ENCODE results near the gene CCDC97. TPM values are rescaled to one million over a fixed set of nuclear protein-coding genes. Genes with fewer than 3 reads are reported as not detected.

Gene CCDC97
- total RNA-seq, 4 donors from 2014 or later = 10.1 to 22.4 (median 15.4) TPM

- Histone ChIP-seq H3K36me3 (peaks cover 0 to 40% (median 16%) of the 10 kb centered on the region in 4 donors), H3K4me1 (peaks cover 22 to 61% (median 34%) of the 10 kb centered on the region in 4 donors), H3K4me3 (peak overlapping the region in 1 of 4 donors; percentile 60), H3K9me3 (no peaks in the 10 kb centered on the region), H3K27ac (peak overlapping the region; percentile 91 to 96 (median 93)), H3K27me3 (no peaks in the 10 kb centered on the region)
- intact Hi-C loops (cut with DNase I; ENCODE audit: low total_unique reads) = loop anchor here (5.0 kb wide), 1 partner anchor 36 kb away; no protein-coding TSS in a partner anchor
- DNase-seq = peak; percentile 97
- TF ChIP-seq, protein P1, sequence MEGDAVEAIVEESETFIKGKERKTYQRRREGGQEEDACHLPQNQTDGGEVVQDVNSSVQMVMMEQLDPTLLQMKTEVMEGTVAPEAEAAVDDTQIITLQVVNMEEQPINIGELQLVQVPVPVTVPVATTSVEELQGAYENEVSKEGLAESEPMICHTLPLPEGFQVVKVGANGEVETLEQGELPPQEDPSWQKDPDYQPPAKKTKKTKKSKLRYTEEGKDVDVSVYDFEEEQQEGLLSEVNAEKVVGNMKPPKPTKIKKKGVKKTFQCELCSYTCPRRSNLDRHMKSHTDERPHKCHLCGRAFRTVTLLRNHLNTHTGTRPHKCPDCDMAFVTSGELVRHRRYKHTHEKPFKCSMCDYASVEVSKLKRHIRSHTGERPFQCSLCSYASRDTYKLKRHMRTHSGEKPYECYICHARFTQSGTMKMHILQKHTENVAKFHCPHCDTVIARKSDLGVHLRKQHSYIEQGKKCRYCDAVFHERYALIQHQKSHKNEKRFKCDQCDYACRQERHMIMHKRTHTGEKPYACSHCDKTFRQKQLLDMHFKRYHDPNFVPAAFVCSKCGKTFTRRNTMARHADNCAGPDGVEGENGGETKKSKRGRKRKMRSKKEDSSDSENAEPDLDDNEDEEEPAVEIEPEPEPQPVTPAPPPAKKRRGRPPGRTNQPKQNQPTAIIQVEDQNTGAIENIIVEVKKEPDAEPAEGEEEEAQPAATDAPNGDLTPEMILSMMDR (IDR thresholded peaks at IDR 0.05) = peak; percentile 98 to 99 (median 99)
- TF ChIP-seq POLR2AphosphoS5 (IDR thresholded peaks at IDR 0.05) (peak in 2 of 3 donors; percentile 67 to 69), POLR2A (IDR thresholded peaks at IDR 0.05) (peak; percentile 22), EP300 (IDR thresholded peaks at IDR 0.05; ENCODE audit: low read depth) (no peak)
- in situ Hi-C loops (cut with MboI; ENCODE audit: low pct_ligation_motif_present in 1 of 4, low pct_unique_long_range_greater_than_20kb in 1 of 4, low sequenced_read_pairs in 3 of 4) = no loop called here
- 0 to 19% methylated on average over 1 to 8 of the region's 8 CpGs for WGBS, 2 donors (ENCODE audit: low coverage in 1 of 2)
Measured at GRCh38 chr19:41308450-41309179, 1.4 kb upstream of the CCDC97 start.

GRCh38 chr19:41309180-41310032 lies 566 bp upstream of the CCDC97 start:
- DNase-seq = no peak
- intact Hi-C loops (cut with DNase I; ENCODE audit: low total_unique reads) (loop anchor here (5.0 kb wide), 1 partner anchor 37 kb away; no protein-coding TSS in a partner anchor), in situ Hi-C loops (cut with MboI; ENCODE audit: low pct_ligation_motif_present in 1 of 4, low pct_unique_long_range_greater_than_20kb in 1 of 4, low sequenced_read_pairs in 3 of 4) (no loop called here)

DNA sequence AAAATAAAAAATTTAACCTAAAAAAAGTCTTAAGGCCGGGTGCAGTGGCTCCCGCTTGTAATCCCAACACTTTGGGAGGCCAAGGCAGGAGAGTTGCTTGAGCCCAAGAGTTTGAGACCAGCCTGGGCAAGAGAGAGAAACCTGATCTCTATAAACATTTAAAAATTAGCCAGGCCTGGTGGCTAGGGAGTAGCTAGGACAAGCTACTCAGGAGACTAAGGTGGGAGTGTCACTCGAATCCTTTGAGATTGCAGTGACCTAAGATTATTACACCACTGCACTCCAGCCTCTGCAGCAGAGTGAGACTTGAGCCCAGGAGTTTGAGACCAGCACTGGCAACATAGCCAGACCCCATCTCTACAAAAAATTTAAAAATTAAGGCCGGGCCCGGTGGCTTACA lies 1.1 kb downstream of the CCDC97 start:
- in situ Hi-C loops (cut with MboI; ENCODE audit: low pct_ligation_motif_present in 1 of 4, low pct_unique_long_range_greater_than_20kb in 1 of 4, low sequenced_read_pairs in 3 of 4) = no loop called here
- H3K27me3 ChIP-seq = no peaks in the 10 kb centered on the region
- H3K36me3 ChIP-seq = peaks cover 0 to 23% (median 6%) of the 10 kb centered on the region in 4 donors
- intact Hi-C loops (cut with DNase I; ENCODE audit: low total_unique reads) = no loop called here
- no peaks in the 10 kb centered on the region for H3K9me3 ChIP-seq
- H3K4me3 ChIP-seq = peak overlapping the region in 3 of 4 donors; percentile 60 to 67 (median 66)
- TF ChIP-seq POLR2AphosphoS5 (IDR thresholded peaks at IDR 0.05) (no peak), POLR2A (IDR thresholded peaks at IDR 0.05) (no peak), EP300 (IDR thresholded peaks at IDR 0.05; ENCODE audit: low read depth) (no peak)
- TF ChIP-seq, protein P1 (IDR thresholded peaks at IDR 0.05) = no peak
- H3K27ac ChIP-seq = peak overlapping the region; percentile 91 to 96 (median 93)
- H3K4me1 ChIP-seq = peaks cover 22 to 48% (median 34%) of the 10 kb centered on the region in 4 donors
- no peak for DNase-seq
- 60 to 100% methylated on average over 2 to 5 of the region's 5 CpGs for WGBS, 2 donors (ENCODE audit: low coverage in 1 of 2)

More at GRCh38 chr19:41309180-41310032, 566 bp upstream of the CCDC97 start:
- peak overlapping the region; percentile 91 to 96 (median 93) for H3K27ac ChIP-seq
- H3K27me3 ChIP-seq = no peaks in the 10 kb centered on the region
- 0 to 7% methylated on average over 14 to 26 of the region's 26 CpGs for WGBS, 2 donors (ENCODE audit: low coverage in 1 of 2)
- H3K4me3 ChIP-seq = peak overlapping the region; percentile 60 to 67 (median 64)
- TF ChIP-seq POLR2A (IDR thresholded peaks at IDR 0.05) (no peak), POLR2AphosphoS5 (IDR thresholded peaks at IDR 0.05) (peak; percentile 6 to 63 (median 39))
- TF ChIP-seq, protein P1 (IDR thresholded peaks at IDR 0.05) = no peak
- peaks cover 0 to 32% (median 14%) of the 10 kb centered on the region in 4 donors for H3K36me3 ChIP-seq
- H3K4me1 ChIP-seq = peaks cover 22 to 60% (median 34%) of the 10 kb centered on the region in 4 donors
- no peaks in the 10 kb centered on the region for H3K9me3 ChIP-seq

DNA sequence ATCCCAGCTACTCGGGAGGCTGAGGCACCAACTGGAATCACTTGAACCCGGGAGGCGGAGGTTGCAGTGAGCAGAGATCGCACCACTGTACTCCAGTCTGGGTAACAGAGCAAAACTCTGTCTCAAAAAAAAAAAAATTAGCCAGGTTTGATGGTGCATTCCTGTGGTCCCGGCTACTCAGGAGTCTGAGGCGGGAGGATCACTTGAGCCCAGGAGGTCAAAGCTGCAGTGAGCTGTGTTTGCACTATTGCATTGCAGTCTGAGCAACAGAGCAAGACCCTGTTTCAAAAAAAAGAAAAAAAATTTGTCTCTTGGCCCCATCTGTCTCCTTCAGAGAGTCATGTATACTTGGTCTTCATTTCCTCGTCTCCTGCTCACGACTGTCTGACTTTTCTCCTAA lies 1.6 kb downstream of the CCDC97 start:
- peak overlapping the region in 1 of 4 donors; percentile 60 for H3K4me3 ChIP-seq
- WGBS, 2 donors (ENCODE audit: low coverage in 1 of 2) = 92 to 97% methylated on average over 3 to 8 of the region's 8 CpGs
- no peak for TF ChIP-seq POLR2AphosphoS5 (IDR thresholded peaks at IDR 0.05)
- TF ChIP-seq EP300 (IDR thresholded peaks at IDR 0.05; ENCODE audit: low read depth) = no peak
- no peak for TF ChIP-seq POLR2A (IDR thresholded peaks at IDR 0.05)
- TF ChIP-seq, protein P1 (IDR thresholded peaks at IDR 0.05) = no peak
- DNase-seq = no peak
- H3K9me3 ChIP-seq = no peaks in the 10 kb centered on the region
- H3K27ac ChIP-seq = no peak overlapping the region
- peaks cover 0 to 23% (median 8%) of the 10 kb centered on the region in 4 donors for H3K36me3 ChIP-seq
- H3K4me1 ChIP-seq = peaks cover 22 to 44% (median 34%) of the 10 kb centered on the region in 4 donors
- intact Hi-C loops (cut with DNase I; ENCODE audit: low total_unique reads) = no loop called here
- in situ Hi-C loops (cut with MboI; ENCODE audit: low pct_ligation_motif_present in 1 of 4, low pct_unique_long_range_greater_than_20kb in 1 of 4, low sequenced_read_pairs in 3 of 4) = no loop called here
- no peaks in the 10 kb centered on the region for H3K27me3 ChIP-seq
